GM12873 (cell line): Measurements from ENCODE around the gene PLA2G4D.

Experiments
- CTCF ChIP-seq: IDR thresholded peaks from 2 replicates; pipeline ENCODE4 v1.5.1; 2012; ENCODE audit warnings: low read depth, mild to moderate bottlenecking, moderate library complexity, low read length, control low read depth; ENCODE audit not compliant: insufficient read depth; ENCODE audit errors: missing control alignments

Gene PLA2G4D

GRCh38 chr15:42056934-42057798 lies 37.2 kb downstream of the PLA2G4D start:
- peak; percentile 68 for TF ChIP-seq CTCF

- no peak for TF ChIP-seq CTCF
Measured at GRCh38 chr15:42053914-42054313, 40.4 kb downstream of the PLA2G4D start.

- no peak for TF ChIP-seq CTCF
Measured at GRCh38 chr15:42053010-42053409, 41.4 kb downstream of the PLA2G4D start.

DNA sequence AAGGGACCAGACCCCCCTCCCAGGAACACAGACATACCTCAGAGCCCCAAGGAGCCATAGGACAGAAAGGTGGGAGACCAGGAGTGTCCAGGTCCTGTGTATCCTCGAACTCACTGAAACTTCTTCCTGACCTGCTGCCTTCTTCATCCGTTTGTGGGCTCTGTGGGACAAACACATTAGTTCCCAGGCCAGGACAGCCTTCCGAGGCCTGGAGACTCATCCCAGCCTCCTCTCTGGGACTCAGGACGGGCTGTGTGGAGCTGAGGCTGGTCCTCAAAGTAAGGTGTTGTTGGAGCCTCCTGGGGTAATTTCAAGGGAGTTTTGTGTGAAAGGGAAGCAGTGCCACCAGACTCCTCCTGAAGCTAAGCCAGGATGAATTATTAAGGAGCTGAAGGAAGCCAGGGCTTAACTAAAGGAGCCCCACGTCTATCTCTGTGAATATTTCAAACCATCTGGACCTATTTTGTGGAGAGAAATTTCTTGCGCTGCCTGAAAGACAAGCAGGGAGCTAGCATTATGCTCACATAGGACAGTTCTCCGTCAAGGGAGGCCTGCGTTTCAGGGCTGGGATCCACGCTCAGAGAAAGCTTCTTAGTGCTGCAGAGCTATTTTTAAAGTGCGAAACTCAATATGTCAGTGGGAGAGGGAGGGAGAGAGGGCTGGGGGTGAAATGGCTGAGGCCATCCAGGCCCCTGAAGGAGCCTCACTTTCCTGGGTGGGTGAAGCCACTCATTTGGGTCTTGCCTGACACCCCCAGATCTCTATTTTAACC lies 43.7 kb downstream of the PLA2G4D start:
- TF ChIP-seq CTCF: no peak

- TF ChIP-seq CTCF: no peak
Measured at GRCh38 chr15:42048821-42049200, 45.6 kb downstream of the PLA2G4D start.

DNA sequence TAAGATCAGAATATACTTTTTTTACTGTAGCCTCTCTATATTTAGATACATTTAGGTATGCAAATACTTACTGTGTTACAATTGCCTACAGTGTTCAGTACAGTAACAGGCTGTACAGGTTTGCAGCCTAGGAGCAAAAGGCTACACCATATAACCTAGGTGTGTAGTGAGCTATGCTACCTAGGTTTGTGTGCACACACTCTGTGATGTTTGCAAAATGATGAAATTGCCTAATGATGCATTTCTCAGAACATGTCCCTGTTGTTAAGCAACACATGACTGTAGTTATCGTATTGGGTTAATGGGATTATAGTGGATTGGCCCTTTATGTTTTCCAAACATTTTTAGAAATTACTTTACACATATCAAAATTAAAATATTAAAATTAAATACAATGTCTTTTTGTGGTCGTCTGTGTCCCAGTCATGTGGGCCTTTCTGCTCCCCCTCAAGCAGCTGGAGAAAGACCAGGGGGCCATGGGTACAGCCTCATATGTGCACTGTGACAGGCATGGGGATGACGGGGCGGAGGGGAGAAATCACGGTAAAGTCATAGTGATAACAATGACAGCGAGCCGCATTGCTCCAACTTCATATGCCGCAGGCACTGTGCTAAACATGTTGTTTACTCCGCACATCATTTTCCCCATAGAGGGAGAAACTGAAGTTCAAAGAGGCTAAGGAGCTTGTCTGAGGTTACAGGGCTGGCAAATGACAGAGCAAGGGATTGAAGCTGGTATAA lies 46.1 kb downstream of the PLA2G4D start:
- TF ChIP-seq CTCF: no peak

DNA sequence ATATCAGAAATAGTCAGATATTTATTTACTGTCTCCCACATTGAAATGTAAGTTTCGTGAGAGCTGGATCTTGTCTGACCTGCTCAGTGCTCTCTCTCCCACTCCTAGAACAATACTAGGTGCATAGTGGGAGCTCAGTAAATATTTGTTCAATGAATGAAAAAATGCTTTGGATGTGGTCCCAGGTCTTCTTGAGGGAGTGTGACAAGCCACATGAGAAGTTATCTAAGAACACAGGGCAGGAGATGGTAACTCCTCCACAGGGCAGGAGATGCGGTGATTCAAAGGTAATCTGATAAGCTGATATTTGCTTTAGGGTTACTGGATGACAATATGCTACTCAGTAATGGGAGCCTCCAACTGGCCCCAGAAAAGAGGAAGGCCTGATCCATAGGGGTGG lies 47.8 kb downstream of the PLA2G4D start:
- TF ChIP-seq CTCF: no peak
